ENCODE data around the gene EID1. TPM values are rescaled to one million over a fixed set of nuclear protein-coding genes. Genes with fewer than 3 reads are reported as not detected.

EID1 gene
- 170 and 228 TPM in 2 replicates for polyA plus RNA-seq (2012; rRNA removed)
- 219 and 294 TPM in 2 replicates for polyA plus RNA-seq (2012; cell fraction: cytosol; rRNA removed)
- 90.3 and 100 TPM in 2 replicates for polyA plus RNA-seq (2012; cell fraction: nucleus; rRNA removed)

- Histone ChIP-seq H3K79me2 (ENCODE audit: insufficient read depth) (peaks cover 31% of the 10 kb centered on the region), H3K9me3 (no peaks in the 10 kb centered on the region), H3F3A (replicated peaks; ENCODE audit: insufficient read depth) (peaks cover 10% of the 10 kb centered on the region), H2AFZ (ENCODE audit: low read depth) (peak within 1 kb of the TSS; percentile 87), H3K4me1 (ENCODE audit: control insufficient read depth in 1 of 2, insufficient read depth in 2 of 2, low read depth in 1 of 2, low read length in 1 of 2) (peaks cover 0 to 12% of the 10 kb centered on the region in 2 experiments; a peak in 2 of 4 replicates), H4K20me1 (ENCODE audit: insufficient read depth) (peaks cover 17% of the 10 kb centered on the region), H3K27me3 (ENCODE audit: insufficient read depth) (no peaks in the 10 kb centered on the region), H3K9me2 (no peaks in the 10 kb centered on the region), H3K4me2 (peak within 1 kb of the TSS; percentile 82), H3K36me3 (replicated peaks in 1 of 2; ENCODE audit: control insufficient read depth in 1 of 2, insufficient read depth in 2 of 2, low read length in 1 of 2) (peaks cover 4 to 13% of the 10 kb centered on the region in 2 experiments), H3K4me3 (ENCODE audit: low read depth in 2 of 2, low read length in 1 of 2) (peak within 1 kb of the TSS; percentile 82 to 98), H3K27ac (ENCODE audit: low read depth in 2 of 2, low read length in 1 of 2) (peak within 1 kb of the TSS; percentile 82 to 98), H3K9ac (peak within 1 kb of the TSS; percentile 83)
- ChIA-PET POLR2A (interaction anchor here (0.6 to 1.5 kb wide), 14 partner anchors 10 to 1477 kb away, joined by 3 to 15 read pairs (median 4); partner anchors contain the start of genes CEP152, COPS2, GABPB1 and SECISBP2L), CTCF (interaction anchor here (1.3 to 4.1 kb wide), 6 partner anchors 13 to 268 kb away, joined by 3 to 33 read pairs (median 8); partner anchors contain the start of gene SECISBP2L)
- TF ChIP-seq MAX (IDR thresholded peaks at IDR 0.05; ENCODE audit: low read depth) = peak; percentile 51; the same call in 1 of the 2 replicates
- TF ChIP-seq TAF1 (IDR thresholded peaks at IDR 0.05; ENCODE audit: borderline replicate concordance, low read depth, low read length) = peak; percentile 38
- TF ChIP-seq CTCF (IDR thresholded peaks at IDR 0.05) = peak; percentile 16; the same call in 1 of the 2 replicates
- 0 out of 2 replicates have a peak, but pooled peaks have one; percentile 7 for TF ChIP-seq PBX3 (IDR thresholded peaks at IDR 0.05)
- peak; percentile 22 for TF ChIP-seq CHD2 (IDR thresholded peaks at IDR 0.05; ENCODE audit: low read length, partially characterized antibody)
- no peak for TF ChIP-seq JUND (IDR thresholded peaks at IDR 0.05)
- TF ChIP-seq RAD21 (IDR thresholded peaks at IDR 0.05; ENCODE audit: low read length) = peak; percentile 2; the same call in 1 of the 2 replicates
- TF ChIP-seq GABPA (IDR thresholded peaks at IDR 0.05; ENCODE audit: low read depth) = no peak
- 0 out of 2 replicates have a peak, but pooled peaks have one; percentile 36 for TF ChIP-seq FOXJ3 (CRISPR knock-in tag; IDR thresholded peaks at IDR 0.05)
- TF ChIP-seq GATA2 (CRISPR knock-in tag; IDR thresholded peaks at IDR 0.05) = peak; percentile 31; the same call in 1 of the 2 replicates
- TF ChIP-seq YY1 (IDR thresholded peaks at IDR 0.05; ENCODE audit: low read depth) = peak; percentile 91
- TF ChIP-seq SIN3A (IDR thresholded peaks at IDR 0.05; ENCODE audit: borderline replicate concordance, low read depth, low read length) = 0 out of 2 replicates have a peak, but pooled peaks have one; percentile 29
- no peak for TF ChIP-seq FOSL2 (IDR thresholded peaks at IDR 0.05; ENCODE audit: borderline replicate concordance, low read depth)
- TF ChIP-seq ELF1 (IDR thresholded peaks at IDR 0.05) = peak; percentile 28; the same call in 1 of the 2 replicates
- TF ChIP-seq RXRA (IDR thresholded peaks at IDR 0.05; ENCODE audit: borderline replicate concordance, low read depth) = no peak
- peak; percentile 36; the same call in 1 of the 2 replicates for TF ChIP-seq MXI1 (IDR thresholded peaks at IDR 0.05; ENCODE audit: low read depth, low read length)
- TF ChIP-seq USF2 (IDR thresholded peaks at IDR 0.05; ENCODE audit: borderline replicate concordance, low read depth, low read length) = no peak
- TF ChIP-seq TCF12 (IDR thresholded peaks at IDR 0.05) = 0 out of 2 replicates have a peak, but pooled peaks have one; percentile 8
- TF ChIP-seq NRF1 (IDR thresholded peaks at IDR 0.05; ENCODE audit: low read depth, low read length) = peak; percentile 98
- under 1% methylated on average over 43 of the region's 58 CpGs for WGBS (ENCODE audit: low lambda C conversion rate)
- DNase-seq = peak; percentile 90
These were observed at the start of gene EID1 for GRCh38 chr15:48877630-48878595. Gene EID1, plus strand, starts transcription at chr15:48878134. Its CDS starts 43 bp downstream, at chr15:48878177.
